Activated B cell treated with CpG ODN at 0.5 μM for 24 hours (primary cell): Measurements from ENCODE around the gene YEATS4. TPM values are rescaled to one million over a fixed set of nuclear protein-coding genes. Genes with fewer than 3 reads are reported as not detected.
A peak's percentile ranks its signal among the peaks of the same experiment; 100 is the strongest.

Experiments used
- ATAC-seq: fragments of 200-7000 bp; cut with Tn5 transposase; one replicate; pipeline ENCODE4 v1.10.0; 2021; ENCODE audit warnings: low read depth, mild to moderate bottlenecking, moderate library complexity
- CTCF ChIA-PET: fragments of 350-600 bp; sonication (Branson Sonifier 250); formaldehyde crosslinking; loops from one replicate; lab custom pipeline; 2021; ENCODE audit warnings: antibody characterized with exemption; lab: Charles Lee
- POLR2A ChIA-PET: fragments of 350-600 bp; sonication (Branson Sonifier 250); formaldehyde crosslinking; loops from one replicate; lab custom pipeline; 2021; ENCODE audit warnings: antibody characterized with exemption; lab: Charles Lee
- DNase-seq: peaks from one replicate; pipeline ENCODE4 v3.0.0; 2022
- H3K27ac Mint-ChIP-seq: one replicate; pipeline ENCODE4 v1.8.0; 2020; ENCODE audit warnings: mixed read lengths
- H3K27me3 Mint-ChIP-seq: one replicate; pipeline ENCODE4 v1.8.0; 2021; ENCODE audit warnings: mixed read lengths
- H3K36me3 Mint-ChIP-seq: one replicate; pipeline ENCODE4 v1.8.0; 2021; ENCODE audit warnings: low read depth, mixed read lengths
- H3K4me1 Mint-ChIP-seq: one replicate; pipeline ENCODE4 v1.8.0; 2021; ENCODE audit warnings: mixed read lengths
- H3K4me3 Mint-ChIP-seq: one replicate; pipeline ENCODE4 v1.8.0; 2020; ENCODE audit warnings: mild to moderate bottlenecking, mixed read lengths
- H3K9me3 Mint-ChIP-seq: one replicate; pipeline ENCODE4 v1.8.0; 2020; ENCODE audit warnings: mixed read lengths
- CTCF ChIP-seq: fragments of 200-600 bp; IDR thresholded peaks from one replicate; pipeline ENCODE4 v1.8.0; 2022; ENCODE audit warnings: antibody characterized with exemption, mild to moderate bottlenecking
- intact Hi-C: fragments of 100-400 bp; cut with micrococcal nuclease; formaldehyde crosslinking; loops from one replicate; pipeline ENCODE4 v1.15.1; 2024
- total RNA-seq: library from RNA; stranded (reverse); gene quantifications from 2 replicates; pipeline ENCODE4 v1.2.3, GENCODE V29; 2022

Gene YEATS4
- total RNA-seq, 1 donor from 2014 or later, result 14.9 TPM

DNA sequence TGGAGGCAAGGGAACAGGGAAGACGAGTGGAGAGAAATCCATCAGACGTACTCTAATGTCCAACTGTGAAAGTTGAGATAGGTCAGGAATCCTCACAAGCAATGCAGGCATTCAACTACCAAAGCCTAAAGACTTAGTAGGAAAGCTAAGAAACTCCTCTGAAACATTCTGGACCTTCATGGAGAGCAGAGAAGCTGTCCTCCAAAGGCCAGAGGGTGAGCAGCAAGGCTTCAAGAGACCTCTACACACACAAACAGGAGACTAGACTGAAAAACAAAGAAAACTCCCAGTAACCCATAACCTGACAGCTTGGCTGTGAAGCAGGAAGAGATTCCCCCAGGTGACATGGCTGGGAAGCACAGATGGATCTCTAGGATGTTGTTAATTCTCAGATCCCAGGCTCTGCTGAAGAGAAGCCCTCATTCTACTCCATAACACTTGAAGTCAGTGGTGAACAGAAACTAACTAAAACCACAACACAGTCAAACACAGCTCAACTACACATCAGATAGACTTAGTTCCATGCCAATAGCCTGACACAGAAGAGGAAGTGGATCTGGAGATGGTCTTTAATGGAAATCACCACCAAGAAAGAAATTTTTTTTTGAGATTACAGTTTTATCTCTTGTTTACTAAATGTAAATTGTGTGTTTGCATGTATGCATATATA lies 34.6 kb upstream of the YEATS4 start:
- DNase-seq (no peak), ATAC-seq (peak; percentile 73)
- H3K27me3 Mint-ChIP-seq, result peaks cover 10% of the 10 kb centered on the region
- peaks cover 25% of the 10 kb centered on the region for H3K4me1 Mint-ChIP-seq
- POLR2A ChIA-PET, result no interaction called here
- intact Hi-C loops, result loop anchor here (2.0 kb wide), 1 partner anchor 14 kb away; no protein-coding TSS in a partner anchor
- H3K27ac Mint-ChIP-seq, result no peak overlapping the region
- no peaks in the 10 kb centered on the region for H3K36me3 Mint-ChIP-seq
- no peak for TF ChIP-seq CTCF
- CTCF ChIA-PET, result no interaction called here
- H3K4me3 Mint-ChIP-seq, result no peak overlapping the region
- no peaks in the 10 kb centered on the region for H3K9me3 Mint-ChIP-seq

DNA sequence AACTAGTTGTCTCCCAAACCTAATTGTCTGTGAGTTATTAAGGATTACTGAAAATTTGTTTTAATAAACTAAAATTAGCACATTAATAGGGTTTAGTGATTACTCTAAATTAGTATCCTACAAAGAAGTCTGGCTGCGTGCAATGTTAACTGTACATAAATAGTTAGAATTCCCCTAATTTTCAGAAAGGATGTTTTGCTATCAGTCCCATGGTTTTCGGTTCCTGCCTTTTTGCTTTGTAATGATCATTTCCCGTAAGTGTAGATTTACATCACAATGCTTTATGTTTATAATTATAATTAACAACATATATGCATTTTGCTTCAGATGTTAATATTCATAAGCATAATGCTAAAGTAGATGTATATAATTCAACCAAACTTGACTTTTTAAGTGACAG lies 31.1 kb upstream of the YEATS4 start:
- Mint-ChIP-seq H3K27ac (no peak overlapping the region), H3K4me1 (peaks cover 31% of the 10 kb centered on the region), H3K27me3 (no peaks in the 10 kb centered on the region), H3K4me3 (no peak overlapping the region), H3K9me3 (no peaks in the 10 kb centered on the region), H3K36me3 (no peaks in the 10 kb centered on the region)
- POLR2A ChIA-PET, result no interaction called here
- intact Hi-C loops, result no loop called here
- no peak for DNase-seq
- ATAC-seq, result no peak
- no peak for TF ChIP-seq CTCF
- CTCF ChIA-PET, result no interaction called here

GRCh38 chr12:69329669-69330428 lies 29.7 kb upstream of the YEATS4 start:
- no peaks in the 10 kb centered on the region for H3K36me3 Mint-ChIP-seq
- CTCF ChIA-PET, result interaction anchor here (1.8 to 2.7 kb wide), 2 partner anchors 28 to 39 kb away, joined by 7 to 10 read pairs; no protein-coding TSS in a partner anchor
- peak overlapping the region; percentile 86 for H3K4me3 Mint-ChIP-seq
- peaks cover 30% of the 10 kb centered on the region for H3K4me1 Mint-ChIP-seq
- TF ChIP-seq CTCF, result no peak
- no peaks in the 10 kb centered on the region for H3K27me3 Mint-ChIP-seq
- intact Hi-C loops, result loop anchor here (2.0 kb wide), 2 partner anchors 27 to 91 kb away; partner anchors contain the start of gene CPSF6
- ATAC-seq (no peak), DNase-seq (no peak)
- H3K9me3 Mint-ChIP-seq, result no peaks in the 10 kb centered on the region
- POLR2A ChIA-PET, result interaction anchor here (0.6 to 1.9 kb wide), 6 partner anchors 9 to 410 kb away, joined by 3 to 11 read pairs (median 4); partner anchors contain the start of genes CCT2 and FRS2
- peak overlapping the region; percentile 92 for H3K27ac Mint-ChIP-seq

DNA sequence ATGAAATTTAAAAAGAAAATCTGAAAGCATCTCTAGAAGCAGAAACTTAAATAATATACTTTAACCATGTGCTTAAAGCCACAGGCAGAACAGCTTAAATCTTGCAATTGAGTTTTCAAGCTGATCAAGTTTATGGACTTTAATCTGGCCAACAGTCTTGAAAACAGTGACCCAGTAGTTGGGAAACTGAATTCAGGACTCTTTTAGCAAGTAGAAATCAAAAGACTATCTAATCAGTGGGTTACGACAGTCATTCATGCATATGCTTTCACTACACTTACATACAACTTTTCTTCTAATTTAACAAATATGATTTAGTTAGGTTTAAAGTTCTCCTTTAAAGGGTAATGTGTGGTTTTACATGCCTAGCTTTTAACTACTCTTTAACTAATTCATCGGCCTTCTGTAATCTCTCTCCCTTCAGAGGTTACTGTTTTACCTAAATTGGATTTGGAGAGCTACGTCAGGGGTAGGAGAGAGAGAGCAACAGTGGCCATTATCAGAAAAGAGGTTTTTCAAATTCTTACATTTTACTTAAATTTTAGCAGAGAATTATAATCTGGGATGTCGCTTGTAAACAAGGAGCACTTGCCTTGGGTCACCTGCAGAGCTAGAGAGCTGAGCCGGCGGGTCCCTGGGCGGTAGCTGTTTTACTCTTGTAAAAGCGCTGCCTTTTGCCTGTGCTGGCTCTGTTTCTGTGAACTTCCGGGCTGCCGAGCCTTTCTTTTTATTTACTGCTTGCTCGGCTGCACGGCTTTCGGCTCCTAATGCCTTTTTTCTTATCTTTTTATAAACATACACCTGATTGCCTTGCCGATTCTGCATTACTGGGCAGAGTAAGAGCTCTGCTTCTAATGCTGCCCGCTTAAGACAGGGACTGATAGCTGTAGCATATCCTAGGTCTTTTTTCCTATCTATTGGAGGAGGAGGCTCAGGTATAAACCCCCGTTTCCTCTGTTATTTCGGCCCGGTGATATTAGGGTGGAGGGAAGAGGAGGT lies 28.8 kb upstream of the YEATS4 start:
- POLR2A ChIA-PET, result interaction anchor here (0.6 to 1.9 kb wide), 7 partner anchors 8 to 409 kb away, joined by 3 to 9 read pairs (median 4); partner anchors contain the start of genes CCT2 and FRS2
- H3K4me3 Mint-ChIP-seq, result peak overlapping the region; percentile 86
- peak overlapping the region; percentile 92 for H3K27ac Mint-ChIP-seq
- peaks cover 26% of the 10 kb centered on the region for H3K4me1 Mint-ChIP-seq
- no peaks in the 10 kb centered on the region for H3K36me3 Mint-ChIP-seq
- no peaks in the 10 kb centered on the region for H3K27me3 Mint-ChIP-seq
- no peaks in the 10 kb centered on the region for H3K9me3 Mint-ChIP-seq
- no peak for TF ChIP-seq CTCF
- ATAC-seq (peak; percentile 85), DNase-seq (peak; percentile 33)
- CTCF ChIA-PET, result interaction anchor here (1.8 to 2.7 kb wide), 2 partner anchors 27 to 40 kb away, joined by 7 to 10 read pairs; no protein-coding TSS in a partner anchor
- intact Hi-C loops, result loop anchor here (2.0 kb wide), 2 partner anchors 26 to 92 kb away; partner anchors contain the start of gene CPSF6
